Astrocyte of the spinal cord (primary cell): ENCODE data around the gene PLEKHM2.

Source experiments
- DNase-seq: peaks from one replicate; pipeline ENCODE4 v3.0.0; 2011; ENCODE audit warnings: low read depth, low spot score
- H3K4me3 ChIP-seq: 2 replicates; pipeline ENCODE4 v1.5.1; 2011; ENCODE audit warnings: low read depth, mild to moderate bottlenecking, low read length, moderate library complexity
- CTCF ChIP-seq: IDR thresholded peaks from 2 replicates; pipeline ENCODE4 v1.5.1; 2012; ENCODE audit warnings: low read depth, mild to moderate bottlenecking, low read length, inconsistent platforms
- in situ Hi-C: cut with HindIII; loops from 2 replicates; pipeline ENCODE4 v1.10.0; 2017; ENCODE audit warnings: low sequenced_read_pairs

PLEKHM2 gene

GRCh38 chr1:15737324-15738319 lies 53.5 kb downstream of the PLEKHM2 start:
- no peak for DNase-seq
- H3K4me3 ChIP-seq = no peak overlapping the region
- no peak for TF ChIP-seq CTCF
- in situ Hi-C loops = no loop called here

- TF ChIP-seq CTCF = no peak
- H3K4me3 ChIP-seq = no peak overlapping the region
- no peak for DNase-seq
- in situ Hi-C loops = no loop called here
Measured at GRCh38 chr1:15738416-15739113, 54.4 kb downstream of the PLEKHM2 start.

GRCh38 chr1:15739259-15739658 lies 55.1 kb downstream of the PLEKHM2 start:
- TF ChIP-seq CTCF = no peak
- in situ Hi-C loops = no loop called here
- no peak for DNase-seq
- no peak overlapping the region for H3K4me3 ChIP-seq

GRCh38 chr1:15739745-15740144 lies 55.6 kb downstream of the PLEKHM2 start:
- peak; percentile 19 for TF ChIP-seq CTCF
- DNase-seq = no peak
- in situ Hi-C loops = no loop called here
- H3K4me3 ChIP-seq = no peak overlapping the region

- in situ Hi-C loops = no loop called here
- peak; percentile 94 for TF ChIP-seq CTCF
- peak; percentile 63 for DNase-seq
- H3K4me3 ChIP-seq = no peak overlapping the region
Measured at GRCh38 chr1:15740924-15741850, 57.1 kb downstream of the PLEKHM2 start.

GRCh38 chr1:15742339-15742801 lies 58.2 kb downstream of the PLEKHM2 start, which contains the start of gene TMEM82:
TSS of gene TMEM82 (plus strand) at chr1:15742499. CDS start at chr1:15742560, 61 bp downstream.
- in situ Hi-C loops = no loop called here
- no peak for DNase-seq
- no peak for TF ChIP-seq CTCF
- no peak within 1 kb of the TSS for H3K4me3 ChIP-seq
